Measurements from ENCODE around the gene MRFAP1.
"Not testable (repeated sequence)": the region's sequence is repeated elsewhere in the genome, so short reads cannot be mapped to it uniquely, and the experiment has no call there.

Gene MRFAP1

DNA sequence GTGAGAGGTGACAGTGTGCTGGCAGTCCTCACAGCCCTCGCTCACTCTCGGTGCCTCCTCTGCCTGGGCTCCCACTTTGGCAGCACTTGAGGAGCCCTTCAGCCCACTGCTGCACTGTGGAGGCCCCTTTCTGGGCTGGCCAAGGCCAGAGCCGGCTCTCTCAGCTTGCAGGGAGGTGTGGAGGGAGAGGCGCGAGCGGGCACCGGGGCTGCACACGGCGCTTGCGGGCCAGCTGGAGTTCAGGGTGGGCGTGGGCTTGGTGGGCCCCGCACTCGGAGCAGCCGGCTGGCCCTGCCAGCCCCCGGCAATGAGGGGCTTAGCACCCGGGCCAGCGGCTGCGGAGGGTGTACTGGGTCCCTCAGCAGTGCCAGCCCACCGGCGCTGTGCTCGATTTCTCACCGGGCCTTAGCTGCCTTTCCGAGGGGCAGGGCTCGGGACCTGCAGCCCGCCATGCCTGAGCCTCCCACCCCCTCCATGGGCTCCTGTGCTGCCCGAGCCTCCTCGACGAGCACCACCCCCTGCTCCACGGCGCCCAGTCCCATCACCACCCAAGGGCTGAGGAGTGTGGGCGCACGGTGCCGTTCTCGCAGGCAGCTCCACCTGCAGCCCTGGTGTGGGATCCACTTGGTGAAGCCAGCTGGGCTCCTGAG, 32.2 kb downstream of the MRFAP1 start:
- not testable (repeated sequence) for DNase-seq

DNA sequence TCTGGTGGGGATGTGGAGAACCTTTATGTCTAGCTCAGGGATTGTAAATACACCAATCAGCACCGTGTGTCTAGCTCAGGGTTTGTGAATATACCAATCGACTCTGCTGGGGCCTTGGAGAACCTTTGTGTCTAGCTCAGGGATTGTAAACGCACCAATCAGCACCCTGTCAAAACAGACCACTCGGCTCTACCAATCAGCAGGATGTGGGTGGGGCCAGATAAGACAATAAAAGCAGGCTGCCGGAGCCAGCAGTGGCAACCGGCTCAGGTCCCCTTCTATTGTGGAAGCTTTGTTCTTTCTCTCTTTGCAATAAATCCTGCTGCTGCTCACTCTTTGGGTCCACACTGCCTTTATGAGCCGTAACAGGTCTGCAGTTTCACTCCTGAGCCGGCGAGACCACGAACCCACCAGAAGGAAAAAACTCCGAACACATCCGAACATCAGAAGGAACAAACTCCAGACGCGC, 32.7 kb downstream of the MRFAP1 start:
- peak; percentile 47 for DNase-seq

- peak; percentile 90 for DNase-seq
Observed at GRCh38 chr4:6673660-6674499, 33.4 kb downstream of the MRFAP1 start.

GRCh38 chr4:6674500-6675149, 34.1 kb downstream of the MRFAP1 start:
- DNase-seq = no peak

DNA sequence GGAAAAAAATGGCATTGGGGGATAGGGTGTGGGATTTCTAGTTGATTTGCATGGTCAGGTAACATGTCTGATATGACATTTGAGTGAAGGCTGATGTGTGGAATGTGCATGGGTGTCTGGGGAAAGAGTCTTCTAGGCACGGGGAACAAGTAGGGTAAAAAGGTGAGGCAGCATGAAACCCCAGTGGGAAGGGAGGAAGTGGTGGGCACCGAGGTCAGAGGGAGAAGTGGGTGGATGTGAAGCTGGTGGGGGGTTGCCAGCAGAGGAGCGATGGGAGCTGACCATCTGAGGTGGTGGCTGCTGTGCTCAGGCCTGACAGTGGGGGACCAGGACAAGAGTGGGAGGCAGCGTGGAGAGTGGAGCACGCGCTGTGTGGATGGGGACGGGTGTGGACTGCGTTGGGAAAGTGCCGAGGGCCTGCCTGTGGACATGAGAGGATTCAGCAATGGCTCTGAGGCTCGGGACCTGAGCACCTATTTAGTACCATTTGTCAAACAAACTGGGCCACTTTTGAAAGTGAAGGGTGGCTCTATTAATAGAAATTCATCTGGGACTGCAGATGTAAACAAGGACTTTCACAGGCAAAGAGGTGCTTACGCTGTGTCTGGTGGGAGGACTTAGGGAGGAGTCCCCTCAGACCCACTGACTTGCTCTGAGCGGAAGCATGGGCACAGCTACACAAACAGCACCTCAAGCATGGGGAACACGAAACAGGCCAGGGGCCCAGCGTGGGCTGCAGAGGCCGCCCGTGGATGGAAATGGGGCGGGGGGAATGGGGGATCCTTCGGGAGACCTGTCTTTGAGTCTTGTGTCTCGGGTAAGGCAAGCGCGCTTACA, 36.5 kb downstream of the MRFAP1 start:
- DNase-seq = no peak

DNA sequence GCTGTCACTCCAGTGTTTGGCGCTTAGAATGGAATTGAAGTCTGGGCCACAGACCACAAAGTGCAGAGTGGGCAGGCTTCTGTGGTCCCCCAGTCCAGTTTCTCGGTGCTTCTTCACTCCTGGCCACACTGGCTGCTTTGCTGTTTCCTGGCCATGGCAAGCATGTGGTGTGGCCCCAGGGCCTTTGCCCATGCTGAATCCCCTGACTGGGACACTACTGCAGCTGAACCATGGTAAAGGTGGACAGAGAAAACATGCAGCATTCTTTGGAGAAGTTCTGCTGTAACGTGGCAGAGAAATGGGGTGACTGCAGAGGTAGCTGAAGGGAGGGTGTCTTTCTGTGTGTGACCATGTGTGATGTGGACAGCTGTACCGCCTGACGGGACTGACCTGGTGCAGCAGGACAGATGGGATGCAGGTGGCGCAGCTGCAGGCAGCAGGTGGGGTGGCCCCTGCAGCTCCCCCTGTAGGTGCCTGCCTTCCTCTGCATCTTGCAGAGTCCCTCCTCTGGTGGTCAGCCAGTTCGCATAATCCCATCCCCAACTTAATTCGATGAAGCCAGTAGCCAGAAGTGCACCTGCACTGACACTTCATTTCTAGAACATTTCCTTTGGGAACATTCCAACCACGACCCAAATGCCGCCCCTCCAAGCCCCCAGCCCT, 40.0 kb downstream of the MRFAP1 start:
- no peak for DNase-seq

GRCh38 chr4:6681191-6681590, 40.7 kb downstream of the MRFAP1 start:
- no peak for DNase-seq

DNA sequence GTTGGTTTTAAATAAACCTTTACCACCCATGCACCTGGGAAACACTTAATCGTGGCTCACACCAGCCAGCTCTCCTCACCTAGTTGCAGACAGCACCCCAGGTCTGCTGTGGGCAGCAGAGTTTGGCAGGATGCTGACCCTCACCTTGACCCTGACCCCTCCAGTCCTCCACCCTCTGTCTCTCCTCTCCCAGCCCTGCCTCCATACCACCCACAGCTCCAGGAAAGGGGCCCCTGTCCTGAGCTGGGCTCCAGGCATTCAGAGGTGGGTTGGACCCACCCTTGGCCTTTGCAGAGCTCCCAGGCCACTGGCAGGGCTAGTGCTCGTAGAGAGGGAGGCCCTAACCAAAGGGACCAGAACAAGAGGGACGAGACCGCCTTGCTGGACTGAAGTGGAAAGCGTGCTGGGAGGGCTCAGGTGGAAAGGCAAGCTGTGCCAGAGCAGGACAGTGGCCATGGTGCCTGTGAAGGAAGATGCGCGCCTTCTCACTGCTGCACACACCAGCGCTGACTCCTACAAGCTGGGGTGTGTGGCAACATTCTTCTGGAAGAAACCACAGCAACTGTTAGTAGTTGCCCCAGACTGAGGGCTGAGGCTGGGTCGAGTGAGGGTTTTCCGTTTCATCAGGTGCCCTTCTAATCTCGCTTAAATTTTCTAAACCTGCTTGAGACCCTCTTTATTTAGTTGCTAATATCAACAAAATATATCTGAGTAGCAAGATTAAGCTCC, 42.5 kb downstream of the MRFAP1 start:
- DNase-seq = peak; percentile 79

GRCh38 chr4:6684656-6685055, 44.2 kb downstream of the MRFAP1 start:
- DNase-seq = no peak

DNA sequence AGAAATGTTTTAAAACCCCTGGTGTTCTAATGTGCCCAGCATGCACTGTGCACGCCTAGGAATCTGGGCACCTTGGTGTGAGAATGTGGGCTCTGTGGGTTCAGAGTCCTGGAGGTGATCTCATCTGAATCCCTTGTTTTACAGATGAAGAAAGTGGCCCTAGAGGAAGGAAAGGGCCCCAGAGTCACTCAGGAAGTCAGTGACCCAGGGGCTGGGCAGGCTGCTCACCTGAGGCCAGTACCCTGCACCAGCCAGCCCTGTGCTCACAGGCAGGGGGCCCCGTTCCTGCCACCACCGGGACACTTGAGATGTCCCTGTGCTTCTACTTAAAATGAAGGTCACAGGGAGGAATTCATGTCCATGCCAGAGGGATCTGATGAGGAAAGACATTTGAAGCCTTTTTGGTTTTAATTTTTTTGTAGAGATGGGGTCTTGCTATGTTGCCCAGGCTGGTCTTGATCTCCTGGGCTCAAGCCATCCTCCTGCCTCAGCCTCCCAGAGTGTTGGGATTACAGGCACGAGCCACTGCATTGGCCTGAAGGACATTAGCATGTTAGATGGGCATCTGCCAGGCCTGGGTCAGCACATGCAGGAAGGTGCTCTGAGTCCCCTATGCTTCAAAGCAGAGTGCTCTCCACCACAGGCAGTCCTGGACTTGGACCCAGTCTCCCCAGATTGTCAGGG, 45.8 kb downstream of the MRFAP1 start:
- no peak for DNase-seq

DNA sequence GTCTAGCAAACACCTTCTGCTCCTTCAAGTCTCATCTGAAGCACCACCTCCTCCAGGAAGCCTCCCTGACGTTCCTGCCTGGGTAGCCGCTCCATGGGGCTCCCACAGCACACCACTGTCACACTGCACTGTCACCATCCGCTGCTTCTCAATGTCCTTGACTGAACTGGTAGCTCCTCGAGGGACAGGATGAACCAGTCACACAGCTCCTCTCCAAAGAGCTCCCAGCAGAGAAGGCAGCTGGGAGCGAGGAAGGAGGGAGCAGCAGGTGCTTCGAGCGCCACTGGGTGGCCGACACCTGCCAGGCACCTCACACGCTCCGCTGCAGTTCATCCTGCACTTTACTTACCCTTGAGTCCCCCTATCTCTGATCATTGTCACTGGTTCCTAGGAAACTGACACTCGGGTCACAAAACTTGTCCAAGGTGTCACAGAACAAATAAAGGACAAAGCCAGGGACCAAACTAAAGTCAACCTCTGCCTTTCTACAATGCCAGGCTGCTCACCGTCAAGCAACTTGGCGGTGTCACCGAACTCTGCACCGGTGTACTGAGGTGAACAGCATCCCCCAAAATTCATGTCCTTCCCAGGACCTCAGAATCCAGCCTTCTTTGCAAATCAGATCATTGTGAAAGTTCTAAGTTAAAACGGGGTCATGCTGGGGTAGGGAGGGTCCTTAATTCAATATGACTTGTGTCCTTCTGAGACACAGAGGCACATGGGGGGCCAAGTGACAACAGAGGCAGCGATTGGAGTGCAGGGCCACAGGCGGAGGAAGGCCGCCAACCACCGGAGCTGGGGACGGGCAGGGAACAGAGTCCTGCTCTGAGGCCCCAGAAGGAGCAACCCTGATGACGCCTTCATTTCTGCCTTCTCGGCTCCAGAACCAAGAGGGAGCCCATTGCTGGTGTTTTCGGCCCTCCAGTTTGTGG, 47.7 kb downstream of the MRFAP1 start:
- DNase-seq = no peak

GRCh38 chr4:6688879-6689505, 48.5 kb downstream of the MRFAP1 start:
- peak; percentile 70 for DNase-seq

DNA sequence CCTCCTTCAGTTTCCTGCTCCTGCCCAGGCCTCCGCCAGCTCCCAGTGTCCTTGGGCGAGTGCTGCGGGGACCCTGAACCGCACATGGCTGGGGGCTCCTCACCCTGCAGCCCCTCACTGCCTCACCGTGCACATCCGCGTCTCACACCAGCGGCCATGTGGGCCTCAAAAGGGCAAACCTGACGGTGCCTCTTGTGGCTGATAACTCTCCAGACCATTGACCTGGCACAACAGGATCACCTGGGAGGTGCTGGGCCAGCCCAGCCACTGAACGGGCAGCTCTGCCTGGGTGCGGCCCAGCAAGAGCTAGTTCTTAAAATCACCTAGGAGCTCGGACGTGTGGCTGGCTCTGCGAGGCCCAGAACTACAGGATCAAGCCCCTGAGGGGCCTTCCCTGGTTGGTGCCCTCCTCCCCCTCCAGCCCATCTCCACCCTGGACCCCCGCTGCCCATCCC, 49.0 kb downstream of the MRFAP1 start:
- DNase-seq = no peak

All from GF-D8 (cell line).